IPS-18a (cell line): ENCODE data around the gene IST1.
A peak's percentile ranks its signal among the peaks of the same experiment; 100 is the strongest.
"Not testable (repeated sequence)": the region's sequence is repeated elsewhere in the genome, so short reads cannot be mapped to it uniquely, and the experiment has no call there.

Experiments used
- H3K27ac ChIP-seq: one replicate; pipeline ENCODE4 v1.5.1; 2013; ENCODE audit warnings: low read length
- H3K27me3 ChIP-seq: one replicate; pipeline ENCODE4 v1.6.1; 2013; ENCODE audit warnings: mild to moderate bottlenecking, low read length; ENCODE audit not compliant: control insufficient read depth, insufficient read depth
- H3K36me3 ChIP-seq: one replicate; pipeline ENCODE4 v1.6.1; 2013; ENCODE audit warnings: low read depth, low read length; ENCODE audit not compliant: control insufficient read depth
- H3K4me1 ChIP-seq: one replicate; pipeline ENCODE4 v1.6.1; 2013; ENCODE audit warnings: low read depth, low read length; ENCODE audit not compliant: control insufficient read depth
- H3K4me3 ChIP-seq: one replicate; pipeline ENCODE4 v1.5.1; 2013; ENCODE audit warnings: low read length
- H3K9ac ChIP-seq: one replicate; pipeline ENCODE4 v1.6.1; 2013; ENCODE audit warnings: mild to moderate bottlenecking, low read length, moderate library complexity
- H3K9me3 ChIP-seq: one replicate; pipeline ENCODE4 v1.6.1; 2013; ENCODE audit warnings: low read depth, low read length; ENCODE audit not compliant: control insufficient read depth

IST1 gene

GRCh38 chr16:71859762-71860521 is 35.4 kb upstream of the IST1 start:
- no peak overlapping the region for H3K9ac ChIP-seq
- no peaks in the 10 kb centered on the region for H3K4me1 ChIP-seq
- H3K27me3 ChIP-seq: no peaks in the 10 kb centered on the region
- peaks cover 41% of the 10 kb centered on the region for H3K36me3 ChIP-seq
- no peak overlapping the region for H3K27ac ChIP-seq
- H3K4me3 ChIP-seq: no peak overlapping the region
- H3K9me3 ChIP-seq: no peaks in the 10 kb centered on the region

DNA sequence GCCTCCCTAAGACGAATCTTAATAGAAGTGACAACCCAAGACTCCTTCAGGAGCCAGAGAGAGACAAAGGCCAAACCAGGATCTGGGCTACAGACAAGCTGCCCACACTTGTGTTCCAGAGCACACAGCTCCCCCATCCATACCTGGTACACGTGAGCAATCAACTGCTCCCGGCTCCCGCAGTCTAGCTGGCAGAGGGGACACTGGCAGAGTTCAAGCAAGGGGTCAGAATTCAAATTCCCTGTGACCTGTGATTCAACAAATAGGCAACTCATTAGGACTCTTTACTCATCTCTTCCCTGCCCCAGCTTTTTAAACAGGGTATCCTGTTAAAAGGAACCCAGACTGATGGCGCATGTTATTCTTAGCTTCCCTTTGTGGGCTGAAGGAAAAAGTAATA is 31.3 kb upstream of the IST1 start:
- no peak overlapping the region for H3K4me3 ChIP-seq
- H3K36me3 ChIP-seq: peaks cover 60% of the 10 kb centered on the region
- no peaks in the 10 kb centered on the region for H3K27me3 ChIP-seq
- no peaks in the 10 kb centered on the region for H3K9me3 ChIP-seq
- no peak overlapping the region for H3K9ac ChIP-seq
- no peaks in the 10 kb centered on the region for H3K4me1 ChIP-seq
- H3K27ac ChIP-seq: no peak overlapping the region

- Histone ChIP-seq H3K9ac (no peak overlapping the region), H3K4me3 (no peak overlapping the region), H3K27me3 (no peaks in the 10 kb centered on the region), H3K36me3 (peaks cover 52% of the 10 kb centered on the region), H3K27ac (no peak overlapping the region), H3K4me1 (no peaks in the 10 kb centered on the region), H3K9me3 (no peaks in the 10 kb centered on the region)
Measured at GRCh38 chr16:71865173-71865863, 30.0 kb upstream of the IST1 start.

DNA sequence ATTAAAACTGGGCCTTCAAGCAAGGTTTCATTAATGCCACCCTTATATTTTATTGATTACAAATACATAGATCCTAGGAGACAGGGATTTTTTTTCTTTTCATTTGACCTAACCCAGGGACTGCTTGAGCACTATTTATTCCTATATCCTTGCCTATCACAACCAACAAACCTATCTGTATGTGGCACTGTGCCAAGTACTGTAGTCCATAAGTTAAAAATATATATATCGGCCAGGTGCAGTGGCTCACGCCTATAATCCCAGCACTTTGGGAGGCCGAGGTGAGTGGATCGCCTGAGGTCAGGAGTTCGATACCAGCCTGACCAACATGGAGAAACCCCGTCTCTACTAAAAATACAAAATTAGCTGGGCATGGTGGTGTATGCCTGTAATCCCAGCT is 28.2 kb upstream of the IST1 start:
- H3K4me1 ChIP-seq, H3K27me3 ChIP-seq, H3K9ac ChIP-seq, H3K27ac ChIP-seq, H3K4me3 ChIP-seq, H3K9me3 ChIP-seq: not testable (repeated sequence)
- peaks cover 47% of the 10 kb centered on the region for H3K36me3 ChIP-seq

DNA sequence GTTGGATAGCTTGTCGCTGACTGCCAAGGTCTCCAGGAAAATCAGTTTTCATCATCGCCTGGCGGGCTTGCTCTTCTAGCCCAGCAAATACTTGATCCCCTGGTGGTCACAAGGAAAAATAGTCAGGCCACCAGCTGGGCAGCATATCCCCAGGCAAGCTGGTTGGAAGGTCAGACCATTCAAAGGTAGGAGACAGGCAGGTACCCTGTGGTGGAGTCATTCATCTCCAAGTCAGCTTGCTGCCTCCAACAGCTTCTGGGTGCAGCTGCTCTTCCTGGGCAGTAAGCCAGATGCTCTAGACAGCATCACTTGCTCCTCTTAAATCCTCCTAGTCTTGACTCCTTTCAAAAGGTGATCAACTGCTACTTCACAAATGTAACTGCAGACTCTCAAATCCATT is 27.4 kb upstream of the IST1 start:
- H3K9ac ChIP-seq: no peak overlapping the region
- no peaks in the 10 kb centered on the region for H3K27me3 ChIP-seq
- H3K27ac ChIP-seq: no peak overlapping the region
- peaks cover 42% of the 10 kb centered on the region for H3K36me3 ChIP-seq
- no peak overlapping the region for H3K4me3 ChIP-seq
- no peaks in the 10 kb centered on the region for H3K9me3 ChIP-seq
- no peaks in the 10 kb centered on the region for H3K4me1 ChIP-seq

DNA sequence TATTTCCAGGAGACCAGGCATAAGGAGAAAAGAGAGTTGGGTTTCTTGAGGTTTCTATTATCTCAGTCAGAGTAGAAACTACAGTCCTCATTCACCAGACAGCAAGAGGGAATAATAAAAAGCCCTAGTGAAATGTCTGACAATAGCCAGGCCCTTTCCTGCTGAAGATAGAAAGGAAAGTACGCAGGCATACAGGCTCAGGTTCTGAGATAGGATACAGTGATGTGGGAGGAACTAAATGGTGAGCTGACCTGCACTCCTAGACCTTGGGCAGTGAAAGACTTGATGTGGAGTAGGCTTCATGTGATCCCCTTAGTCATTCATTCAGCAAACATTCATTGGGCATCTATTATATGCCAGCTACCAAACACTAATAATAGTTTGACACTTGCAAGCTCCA is 26.2 kb upstream of the IST1 start:
- H3K27me3 ChIP-seq: no peaks in the 10 kb centered on the region
- no peaks in the 10 kb centered on the region for H3K9me3 ChIP-seq

GRCh38 chr16:71870818-71871217 is 24.5 kb upstream of the IST1 start:
- Histone ChIP-seq H3K4me1 (no peaks in the 10 kb centered on the region), H3K36me3 (peaks cover 18% of the 10 kb centered on the region), H3K4me3 (no peak overlapping the region), H3K27ac (no peak overlapping the region), H3K9ac (no peak overlapping the region), H3K9me3 (no peaks in the 10 kb centered on the region), H3K27me3 (no peaks in the 10 kb centered on the region)

More for the DNA sequence above, 26.2 kb upstream of the IST1 start:
- no peaks in the 10 kb centered on the region for H3K4me1 ChIP-seq
- H3K4me3 ChIP-seq: no peak overlapping the region
- peaks cover 35% of the 10 kb centered on the region for H3K36me3 ChIP-seq
- no peak overlapping the region for H3K27ac ChIP-seq
- no peak overlapping the region for H3K9ac ChIP-seq

- Histone ChIP-seq H3K27me3 (no peaks in the 10 kb centered on the region), H3K9ac (no peak overlapping the region), H3K27ac (no peak overlapping the region), H3K4me3 (no peak overlapping the region), H3K9me3 (no peaks in the 10 kb centered on the region), H3K36me3 (peaks cover 11% of the 10 kb centered on the region), H3K4me1 (no peaks in the 10 kb centered on the region)
Measured at GRCh38 chr16:71873199-71873598, 22.1 kb upstream of the IST1 start.

GRCh38 chr16:71878911-71879310 is 16.4 kb upstream of the IST1 start:
- peaks cover 26% of the 10 kb centered on the region for H3K36me3 ChIP-seq
- no peak overlapping the region for H3K9ac ChIP-seq
- H3K27me3 ChIP-seq: no peaks in the 10 kb centered on the region
- H3K9me3 ChIP-seq: no peaks in the 10 kb centered on the region
- H3K4me3 ChIP-seq: no peak overlapping the region
- peaks cover 10% of the 10 kb centered on the region for H3K4me1 ChIP-seq
- no peak overlapping the region for H3K27ac ChIP-seq

DNA sequence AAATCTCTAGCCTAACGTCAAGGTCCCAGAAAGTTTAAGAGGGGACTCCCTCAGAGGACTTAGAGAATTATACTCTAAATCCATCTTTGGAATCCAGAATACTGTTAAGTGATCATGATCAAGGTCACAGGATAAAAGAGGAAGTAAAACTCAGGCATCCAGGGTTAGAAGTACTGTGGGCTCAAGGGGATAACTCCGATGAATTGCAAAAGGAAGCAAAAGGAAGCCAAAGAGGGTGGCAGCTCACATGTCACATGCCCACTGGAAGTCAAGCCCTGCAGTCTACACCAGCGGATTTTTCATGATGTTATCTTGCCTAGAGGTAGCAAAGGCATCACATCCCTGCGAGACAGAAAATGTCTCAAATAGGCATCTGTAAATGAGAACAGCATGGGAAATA is 15.2 kb upstream of the IST1 start:
- H3K4me1 ChIP-seq: peaks cover 10% of the 10 kb centered on the region
- H3K27ac ChIP-seq: no peak overlapping the region
- H3K9ac ChIP-seq: no peak overlapping the region
- no peaks in the 10 kb centered on the region for H3K27me3 ChIP-seq
- H3K36me3 ChIP-seq: peaks cover 26% of the 10 kb centered on the region
- no peaks in the 10 kb centered on the region for H3K9me3 ChIP-seq
- H3K4me3 ChIP-seq: no peak overlapping the region

GRCh38 chr16:71882505-71883167 is 12.7 kb upstream of the IST1 start:
- Histone ChIP-seq H3K9me3 (no peaks in the 10 kb centered on the region), H3K27me3 (no peaks in the 10 kb centered on the region), H3K27ac (no peak overlapping the region), H3K9ac (peak overlapping the region; percentile 85), H3K4me3 (peak overlapping the region; percentile 86), H3K36me3 (peaks cover 22% of the 10 kb centered on the region), H3K4me1 (peaks cover 10% of the 10 kb centered on the region)
